Limb (tissue), 2 donors: ENCODE measurements around the gene ASCL2.
"Not testable (repeated sequence)": the region's sequence is repeated elsewhere in the genome, so short reads cannot be mapped to it uniquely, and the experiment has no call there.

Experiments used
- DNase-seq, 2 donors: peaks; one replicate each; pipeline ENCODE4 v3.0.0-alpha.2; 2016; ENCODE audit errors: extremely low spot score in 2 of 2

ASCL2 gene

DNA sequence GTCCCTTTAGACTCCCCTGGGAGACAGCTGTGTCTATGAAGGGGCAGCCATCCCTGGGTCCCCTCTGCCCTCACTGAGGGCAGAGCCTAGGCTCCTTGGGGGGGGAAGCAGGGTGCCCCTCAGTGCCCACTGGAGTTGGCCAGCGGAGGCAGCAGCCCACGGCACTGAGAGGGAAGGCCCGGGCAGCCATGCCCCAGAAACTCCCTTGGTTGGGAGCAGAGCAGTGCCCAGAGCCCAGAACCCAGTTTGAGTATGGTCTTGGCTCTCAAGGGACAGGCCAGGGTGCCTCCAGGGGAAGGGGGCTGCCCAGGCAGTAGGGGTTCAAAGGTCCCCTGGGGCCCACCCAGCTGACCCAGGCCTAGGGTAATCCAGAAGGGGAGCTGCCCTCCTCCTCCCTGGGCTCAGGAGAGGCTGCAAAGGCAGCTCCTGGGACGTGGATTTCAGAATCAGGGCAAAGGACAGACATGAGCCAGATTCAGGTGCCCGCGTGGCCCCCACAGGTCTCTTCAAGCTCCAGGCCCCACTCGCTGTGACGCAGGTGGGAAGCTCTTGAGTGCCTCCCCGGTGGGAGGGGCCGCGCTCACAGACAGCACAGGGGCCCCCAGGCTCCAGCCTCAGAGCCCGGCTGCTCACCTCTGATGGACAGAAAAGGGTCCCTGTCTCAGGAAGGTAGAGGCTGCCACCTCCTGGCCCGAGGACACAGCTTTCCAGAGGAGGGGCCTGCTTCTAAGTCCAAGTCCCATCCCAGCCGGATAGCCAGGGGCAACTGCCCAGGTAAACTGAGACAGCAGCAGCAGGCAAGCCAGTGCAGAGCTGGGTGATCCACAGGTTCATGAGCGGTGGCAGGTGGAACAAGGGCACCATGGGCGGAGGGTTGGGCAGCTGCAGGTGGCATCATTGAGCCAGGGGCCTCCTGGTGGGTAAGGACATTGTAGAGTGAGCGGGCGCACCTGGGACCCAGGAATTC lies 28.7 kb upstream of the ASCL2 start:
- DNase-seq: peak in 1 of 2 donors; percentile 58

- peak in 1 of 2 donors; percentile 30 for DNase-seq
These were observed 27.9 kb upstream of the ASCL2 start for GRCh38 chr11:2298131-2298794.

- DNase-seq: no peak
These were observed 27.2 kb upstream of the ASCL2 start for GRCh38 chr11:2297623-2298030.

DNA sequence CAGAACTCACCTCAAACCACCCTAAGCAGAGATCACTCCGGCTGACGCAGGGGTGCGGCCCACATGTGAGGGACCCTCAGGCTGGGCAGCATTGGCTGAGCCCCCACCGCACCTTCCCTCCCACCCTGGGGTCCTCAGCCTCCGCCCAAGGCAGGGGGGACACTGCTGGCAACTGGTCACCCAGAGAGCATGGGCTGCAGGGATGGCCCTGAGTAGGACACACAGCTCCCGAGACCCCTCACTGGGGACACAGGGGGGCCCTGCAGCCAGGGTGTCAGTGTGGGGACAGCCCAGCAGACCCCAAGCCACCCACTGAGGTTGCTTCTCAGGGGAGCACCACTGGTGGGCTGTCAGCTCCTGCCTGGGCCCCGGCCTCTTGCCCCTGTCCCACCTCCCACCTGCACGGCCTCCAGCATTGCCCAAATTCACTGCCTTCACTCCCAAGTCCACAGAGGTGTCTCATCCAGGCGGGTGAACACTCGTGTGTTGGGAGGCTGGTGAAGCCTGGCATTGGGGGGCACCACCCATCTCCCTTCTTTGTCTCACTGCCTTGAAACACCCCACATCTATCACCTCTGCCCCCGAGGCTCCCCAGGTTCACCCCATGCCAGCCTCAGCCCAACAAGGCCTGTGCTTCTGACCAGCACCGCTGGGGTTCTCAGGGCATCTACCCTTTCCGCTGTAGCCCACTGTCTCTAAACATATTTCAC lies 26.7 kb upstream of the ASCL2 start:
- peak in 1 of 2 donors; percentile 19 for DNase-seq

DNA sequence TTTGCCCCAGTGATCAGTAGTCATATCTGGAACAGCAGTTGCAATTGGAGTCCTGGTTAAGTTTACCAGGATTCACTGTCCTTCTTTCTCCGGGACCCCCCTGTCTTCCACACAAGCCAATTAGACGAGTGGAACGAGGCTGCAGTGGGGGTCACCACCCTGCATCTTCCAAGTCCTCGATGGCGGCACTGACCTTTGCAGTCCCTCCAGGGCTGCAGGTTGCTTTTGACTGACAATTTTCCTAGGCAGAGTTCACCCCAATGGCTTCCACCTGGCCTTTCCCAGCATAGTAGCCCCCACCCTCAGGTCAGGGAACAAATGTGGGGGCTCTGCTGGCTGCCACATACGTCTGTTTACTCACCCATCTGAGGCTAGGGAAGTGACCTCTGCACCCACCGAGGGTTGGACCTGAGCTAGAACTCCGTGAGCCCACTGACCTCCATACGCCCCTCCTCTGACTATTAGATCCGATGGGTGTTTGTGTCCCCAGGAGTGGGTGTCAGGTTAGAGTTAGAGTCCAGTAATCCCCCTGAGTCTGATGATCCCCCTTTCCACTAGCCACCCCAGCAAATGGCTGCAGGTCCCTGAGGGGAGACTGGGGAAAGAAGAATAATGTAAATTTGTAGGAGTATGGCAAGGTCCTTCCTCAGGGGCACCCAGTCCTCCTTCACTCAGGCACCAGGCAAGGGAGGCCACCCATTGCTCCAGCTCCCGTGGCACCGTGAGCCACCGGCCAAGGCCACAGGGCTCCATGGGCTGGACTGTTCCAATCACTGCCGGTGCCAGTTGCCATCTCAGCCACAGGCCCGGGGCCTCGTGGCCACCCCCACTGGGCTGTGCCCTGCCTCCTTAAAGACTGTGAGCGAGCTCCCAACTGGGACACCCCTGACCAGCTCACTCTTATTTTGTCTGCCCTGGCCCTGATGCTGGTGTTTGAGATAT lies 25.9 kb upstream of the ASCL2 start:
- DNase-seq: peak in 1 of 2 donors; percentile 18

GRCh38 chr11:2294926-2295290 lies 24.5 kb upstream of the ASCL2 start:
- no peak for DNase-seq

DNA sequence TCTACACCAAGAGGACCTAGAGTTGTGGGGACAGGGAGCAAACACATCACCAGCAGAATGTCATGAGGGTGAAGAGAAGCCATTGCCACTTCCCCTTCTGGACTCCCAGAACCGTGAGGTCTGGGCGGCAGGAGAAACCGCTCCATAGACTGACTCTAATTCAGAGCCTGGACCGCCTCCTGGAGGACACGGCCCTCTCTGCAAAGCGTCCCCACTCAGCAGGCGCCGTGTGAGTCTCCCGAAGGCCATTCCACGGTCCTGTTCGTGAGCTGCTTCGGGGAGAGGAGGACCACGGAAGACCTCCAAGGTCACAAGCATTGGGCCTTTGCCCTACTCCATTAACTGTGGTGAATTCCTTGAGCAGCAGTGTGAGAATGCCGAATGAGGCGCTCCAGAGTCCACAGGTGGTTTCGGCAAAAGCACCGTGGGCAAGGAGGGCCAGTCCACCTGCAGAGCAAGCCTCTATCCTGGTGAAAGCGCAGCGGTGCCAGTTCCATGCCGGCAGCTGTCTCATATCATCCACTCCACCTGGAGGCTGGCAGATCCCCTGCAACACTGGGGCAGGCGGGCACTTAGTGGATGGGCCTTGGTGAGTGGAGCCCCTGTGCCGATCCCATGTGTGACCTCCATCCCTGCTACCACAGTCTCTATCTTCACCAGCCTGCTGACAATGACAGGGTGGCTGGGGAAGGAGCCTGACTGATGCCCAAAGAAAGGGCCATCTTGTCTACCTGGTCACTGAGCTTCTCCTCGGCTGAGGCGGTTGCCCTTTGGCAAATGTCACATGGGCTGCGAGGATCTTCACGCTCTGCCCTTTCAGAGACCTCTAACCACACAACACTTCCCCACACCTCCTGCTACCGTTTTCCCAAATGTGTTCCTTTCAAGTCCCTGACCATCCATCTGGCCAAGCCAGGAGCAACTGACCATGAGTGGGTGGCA lies 23.9 kb upstream of the ASCL2 start:
- peak in 1 of 2 donors; percentile 19 for DNase-seq

DNA sequence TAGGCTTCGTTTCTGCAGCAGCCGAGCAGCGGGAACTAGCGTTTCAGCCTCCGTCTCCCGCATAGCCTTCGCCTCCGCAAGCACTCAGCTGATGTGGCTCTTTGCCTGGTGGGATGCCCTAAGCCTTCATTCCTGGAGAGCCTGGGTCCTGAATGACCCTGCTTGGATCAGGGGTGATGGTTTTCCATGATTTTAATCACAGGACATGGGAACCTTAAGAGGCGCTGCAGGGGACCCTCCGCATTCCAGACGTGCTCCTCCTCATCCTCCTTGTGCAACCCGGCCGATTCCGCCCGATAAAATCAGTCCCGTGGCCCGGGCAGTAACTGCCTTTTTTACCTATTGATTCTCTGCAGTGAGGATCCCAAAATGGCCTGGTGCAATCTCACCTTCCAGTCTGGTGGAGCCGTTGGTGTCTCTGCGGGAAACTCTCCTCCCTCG lies 23.2 kb upstream of the ASCL2 start:
- no peak for DNase-seq

- peak in 1 of 2 donors; percentile 24 for DNase-seq
These were observed 20.0 kb upstream of the ASCL2 start for GRCh38 chr11:2290351-2290841.

- DNase-seq: no peak
These were observed 19.5 kb upstream of the ASCL2 start for GRCh38 chr11:2289859-2290258.

- DNase-seq: no peak
These were observed 19.0 kb upstream of the ASCL2 start for GRCh38 chr11:2289350-2289749.

- DNase-seq: peak in 1 of 2 donors; percentile 28
These were observed 16.7 kb upstream of the ASCL2 start for GRCh38 chr11:2287091-2287490.

GRCh38 chr11:2286350-2286749 lies 16.0 kb upstream of the ASCL2 start:
- not testable (repeated sequence) for DNase-seq

DNA sequence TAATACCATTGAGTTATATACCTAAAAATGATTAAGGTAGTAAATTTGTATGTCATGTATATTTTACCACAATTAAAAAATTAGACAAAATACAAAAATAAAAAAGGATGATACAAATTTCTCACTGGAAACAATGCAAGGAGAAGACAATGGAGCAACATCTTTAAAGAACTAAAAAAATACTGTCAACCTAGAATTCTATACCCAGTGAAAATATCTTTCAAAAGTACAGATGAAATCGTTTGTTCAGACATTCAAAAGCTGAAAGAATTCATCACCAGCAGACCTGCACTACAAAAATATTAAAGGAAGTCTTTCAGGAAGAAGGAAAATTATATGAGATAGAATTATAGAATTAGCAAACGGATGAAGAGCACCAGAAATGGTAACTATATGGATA lies 9.8 kb upstream of the ASCL2 start:
- no peak for DNase-seq

DNA sequence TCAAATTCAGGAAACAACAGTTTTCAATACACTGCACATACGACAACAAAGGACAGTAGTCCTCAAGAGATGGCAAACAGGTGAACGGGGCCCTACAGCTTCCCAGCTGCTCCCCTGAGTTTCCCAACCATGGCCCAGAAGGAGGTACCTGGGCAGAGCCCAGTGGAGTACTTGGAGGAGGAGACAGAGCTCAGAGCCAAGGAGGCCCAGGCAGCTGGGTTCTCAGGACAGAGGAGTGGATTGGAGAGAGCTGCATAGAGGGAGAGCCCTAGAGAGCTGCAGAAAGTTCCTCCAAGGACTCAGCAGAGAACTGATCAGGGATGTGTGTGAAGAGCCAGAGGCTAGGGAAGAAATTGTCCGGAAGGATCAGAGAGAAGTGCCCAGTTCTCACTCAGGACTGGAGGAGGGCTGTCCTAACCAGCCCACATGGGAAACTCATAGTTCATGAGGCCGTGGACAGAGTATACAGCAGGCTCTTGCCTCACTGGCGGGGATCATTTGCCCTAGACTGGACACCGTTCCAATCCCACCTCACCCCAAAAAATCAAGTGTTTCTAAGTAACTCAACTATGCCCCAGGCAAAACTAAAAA lies 7.6 kb upstream of the ASCL2 start:
- no peak for DNase-seq

DNA sequence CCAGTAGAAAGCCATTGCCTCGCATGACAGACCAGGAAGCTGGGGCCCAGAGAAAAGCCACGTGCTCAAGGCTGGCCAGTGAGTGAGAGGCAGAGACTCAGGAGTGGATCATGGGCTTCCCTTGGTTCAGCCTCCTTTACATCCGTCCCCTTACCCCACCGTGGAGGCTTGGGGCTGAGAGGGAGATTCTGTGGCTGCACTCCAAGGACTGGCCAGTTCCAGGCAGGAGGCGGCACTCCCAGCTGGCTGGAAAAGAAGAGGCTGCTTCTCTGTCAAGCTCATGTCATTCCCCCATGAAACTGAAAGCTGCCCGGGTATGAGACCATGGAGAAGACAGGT lies 6.6 kb upstream of the ASCL2 start:
- DNase-seq: no peak

DNA sequence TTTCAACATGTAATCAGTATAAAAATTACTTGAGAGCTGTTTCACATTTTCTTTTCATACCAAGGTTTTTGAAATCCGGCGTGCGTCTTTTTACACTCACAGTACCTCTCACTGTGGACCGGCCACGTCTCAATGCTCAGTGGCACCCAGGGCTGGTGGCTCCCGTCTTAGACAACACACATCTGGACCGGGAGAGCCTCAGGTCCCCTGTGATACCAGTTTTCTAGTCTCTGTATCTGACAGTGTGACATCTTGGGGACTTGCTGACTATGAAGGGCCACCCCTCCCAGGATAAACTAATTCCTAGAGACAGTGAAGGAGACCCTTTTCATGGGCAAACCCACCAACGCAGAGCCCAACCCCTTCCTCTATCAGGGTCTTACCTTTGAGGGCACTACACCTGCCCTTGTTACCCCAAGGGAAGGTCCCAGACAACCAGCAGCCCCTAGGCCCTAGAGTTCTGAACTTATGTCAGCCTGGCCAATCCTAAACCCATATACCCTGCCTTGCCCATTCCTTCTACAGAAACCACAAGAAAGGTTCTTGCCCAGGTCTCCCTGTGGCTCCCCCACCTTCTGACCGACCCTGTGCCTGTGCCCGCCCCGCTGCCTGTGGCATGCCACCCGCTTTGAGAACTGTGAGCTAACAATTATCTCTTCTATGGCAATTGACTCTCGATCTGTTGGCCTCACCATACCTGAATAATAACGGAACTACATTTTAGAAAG lies 6.1 kb upstream of the ASCL2 start:
- no peak for DNase-seq
